ENCODE results near the gene TAPBP.

- TF ChIP-seq CTCF (IDR thresholded peaks at IDR 0.05 in 2 of 3, conservative IDR thresholded peaks at IDR 0.05 in 1 of 3; ENCODE audit: borderline replicate concordance in 1 of 3, insufficient read depth in 1 of 3, low read depth in 2 of 3, low read length in 2 of 3) (no peak), POLR2A (IDR thresholded peaks at IDR 0.05; ENCODE audit: borderline replicate concordance, extremely low read depth, insufficient read depth, insufficient read length) (no peak), MAX (IDR thresholded peaks at IDR 0.05) (no peak), EZH2phosphoT487 (IDR thresholded peaks at IDR 0.05; ENCODE audit: borderline replicate concordance) (no peak), CEBPB (IDR thresholded peaks at IDR 0.05; ENCODE audit: low read depth) (no peak), EZH2 (IDR thresholded peaks at IDR 0.05) (no peak), POLR2AphosphoS5 (IDR thresholded peaks at IDR 0.05; ENCODE audit: low read depth, low read length) (no peak), SIN3A (IDR thresholded peaks at IDR 0.05; ENCODE audit: low read depth) (no peak), JUND (IDR thresholded peaks at IDR 0.05) (no peak), REST (IDR thresholded peaks at IDR 0.05; ENCODE audit: low read depth) (no peak)
Measured at GRCh38 chr6:33329058-33329457, 15.2 kb upstream of the TAPBP start.

Data from HCT116 (cell line).